AG04449 (cell line): ENCODE data around the gene UPF1.

Source experiments
- CTCF ChIA-PET: fragments of 350-600 bp; formaldehyde crosslinking; extraction: SDS; loops from one replicate; lab custom pipeline; 2021; ENCODE audit warnings: antibody characterized with exemption; lab: Yijun Ruan, JAX
- POLR2A ChIA-PET: fragments of 400-600, 350-600 bp; formaldehyde crosslinking; extraction: SDS; loops from one replicate; lab custom pipeline; 2020; ENCODE audit warnings: antibody characterized with exemption, inconsistent platforms; lab: Yijun Ruan, JAX
- DNase-seq: peaks from one replicate; pipeline ENCODE4 v3.0.0-alpha.2; 2010; ENCODE audit warnings: low read depth, low spot score
- H3K4me3 ChIP-seq: 2 replicates; pipeline ENCODE4 v1.5.1; 2011; ENCODE audit warnings: low read depth, mild to moderate bottlenecking, control low read depth, low read length
- TF ChIP-seq, protein P1 (sequence below): IDR thresholded peaks from one replicate; pipeline ENCODE4 v1.5.1; 2011; ENCODE audit warnings: mild to moderate bottlenecking, moderate library complexity, low read length, control low read depth, inconsistent platforms; ENCODE audit not compliant: insufficient read depth; ENCODE audit errors: missing control alignments

The UPF1 gene

GRCh38 chr19:18894254-18895037 is 62.7 kb downstream of the UPF1 start:
- POLR2A ChIA-PET: no interaction called here
- TF ChIP-seq, protein P1, sequence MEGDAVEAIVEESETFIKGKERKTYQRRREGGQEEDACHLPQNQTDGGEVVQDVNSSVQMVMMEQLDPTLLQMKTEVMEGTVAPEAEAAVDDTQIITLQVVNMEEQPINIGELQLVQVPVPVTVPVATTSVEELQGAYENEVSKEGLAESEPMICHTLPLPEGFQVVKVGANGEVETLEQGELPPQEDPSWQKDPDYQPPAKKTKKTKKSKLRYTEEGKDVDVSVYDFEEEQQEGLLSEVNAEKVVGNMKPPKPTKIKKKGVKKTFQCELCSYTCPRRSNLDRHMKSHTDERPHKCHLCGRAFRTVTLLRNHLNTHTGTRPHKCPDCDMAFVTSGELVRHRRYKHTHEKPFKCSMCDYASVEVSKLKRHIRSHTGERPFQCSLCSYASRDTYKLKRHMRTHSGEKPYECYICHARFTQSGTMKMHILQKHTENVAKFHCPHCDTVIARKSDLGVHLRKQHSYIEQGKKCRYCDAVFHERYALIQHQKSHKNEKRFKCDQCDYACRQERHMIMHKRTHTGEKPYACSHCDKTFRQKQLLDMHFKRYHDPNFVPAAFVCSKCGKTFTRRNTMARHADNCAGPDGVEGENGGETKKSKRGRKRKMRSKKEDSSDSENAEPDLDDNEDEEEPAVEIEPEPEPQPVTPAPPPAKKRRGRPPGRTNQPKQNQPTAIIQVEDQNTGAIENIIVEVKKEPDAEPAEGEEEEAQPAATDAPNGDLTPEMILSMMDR: no peak
- CTCF ChIA-PET: interaction anchor here (1.4 to 2.0 kb wide), 3 partner anchors 14 to 306 kb away, joined by 4 to 16 read pairs (median 5); partner anchors contain the start of gene REX1BD
- peak overlapping the region; percentile 49 for H3K4me3 ChIP-seq
- no peak for DNase-seq

GRCh38 chr19:18895038-18895823 is 63.5 kb downstream of the UPF1 start:
- no peak for DNase-seq
- ChIA-PET POLR2A (no interaction called here), CTCF (interaction anchor here (1.3 to 1.6 kb wide), 4 partner anchors 13 to 91 kb away, joined by 4 to 16 read pairs (median 5); no protein-coding TSS in a partner anchor)
- TF ChIP-seq, protein P1: peak; percentile 29
- peak overlapping the region; percentile 49 for H3K4me3 ChIP-seq

GRCh38 chr19:18895824-18896341 is 64.1 kb downstream of the UPF1 start, which contains the start of gene CERS1:
CERS1 (minus strand) TSS chr19:18896158; CDS start chr19:18896072, 86 bp downstream.
- DNase-seq: no peak
- ChIA-PET POLR2A (no interaction called here), CTCF (interaction anchor here (1.3 to 1.5 kb wide), 3 partner anchors 12 to 48 kb away, joined by 4 to 5 read pairs (median 5); no protein-coding TSS in a partner anchor)
- TF ChIP-seq, protein P1: no peak
- peak within 1 kb of the TSS; percentile 49 for H3K4me3 ChIP-seq

- H3K4me3 ChIP-seq: peak overlapping the region; percentile 6; the same call in 1 of the 2 replicates
- CTCF ChIA-PET: interaction anchor here (1.3 to 1.5 kb wide), 2 partner anchors 31 to 49 kb away, joined by 5 read pairs; no protein-coding TSS in a partner anchor
- TF ChIP-seq, protein P1: no peak
- POLR2A ChIA-PET: no interaction called here
- no peak for DNase-seq
Observed at GRCh38 chr19:18896421-18896841, 64.7 kb downstream of the UPF1 start.

GRCh38 chr19:18897094-18898029 is 65.6 kb downstream of the UPF1 start:
- POLR2A ChIA-PET: no interaction called here
- TF ChIP-seq, protein P1: no peak
- no peak for DNase-seq
- H3K4me3 ChIP-seq: no peak overlapping the region
- CTCF ChIA-PET: interaction anchor here (1.5 kb wide), 1 partner anchor 50 kb away, joined by 5 read pairs; no protein-coding TSS in a partner anchor
